ENCODE measurements around the gene CCDC144A.
"Not testable (repeated sequence)": the region's sequence is repeated elsewhere in the genome, so short reads cannot be mapped to it uniquely, and the experiment has no call there.

The CCDC144A gene

GRCh38 chr17:16751924-16752287 lies 61.9 kb downstream of the CCDC144A start:
- not testable (repeated sequence) for H3K4me1 ChIP-seq (ENCODE audit: control insufficient read depth in 5 of 5, insufficient read depth in 5 of 5, low read length in 5 of 5); H3K9ac ChIP-seq (ENCODE audit: low read length in 5 of 5); H3K9me3 ChIP-seq (ENCODE audit: control insufficient read depth in 5 of 5, low read length in 5 of 5); H3K36me3 ChIP-seq (ENCODE audit: control insufficient read depth in 5 of 5, insufficient read depth in 5 of 5, low read length in 5 of 5); H3K27ac ChIP-seq (ENCODE audit: low read depth, low read length); H3K27me3 ChIP-seq (ENCODE audit: control insufficient read depth in 5 of 5, insufficient read depth in 4 of 5, low read length in 5 of 5); H3K4me3 ChIP-seq (ENCODE audit: low read depth in 1 of 5, low read length in 5 of 5)

- not testable (repeated sequence) for H3K4me1 ChIP-seq (ENCODE audit: control insufficient read depth in 5 of 5, insufficient read depth in 5 of 5, low read length in 5 of 5); H3K9me3 ChIP-seq (ENCODE audit: control insufficient read depth in 5 of 5, low read length in 5 of 5); H3K4me3 ChIP-seq (ENCODE audit: low read depth in 1 of 5, low read length in 5 of 5); H3K36me3 ChIP-seq (ENCODE audit: control insufficient read depth in 5 of 5, insufficient read depth in 5 of 5, low read length in 5 of 5); H3K9ac ChIP-seq (ENCODE audit: low read length in 5 of 5); H3K27ac ChIP-seq (ENCODE audit: low read depth, low read length); H3K27me3 ChIP-seq (ENCODE audit: control insufficient read depth in 5 of 5, insufficient read depth in 4 of 5, low read length in 5 of 5)
These were observed 67.5 kb downstream of the CCDC144A start for GRCh38 chr17:16757520-16757919.

- not testable (repeated sequence) for H3K36me3 ChIP-seq (ENCODE audit: control insufficient read depth in 5 of 5, insufficient read depth in 5 of 5, low read length in 5 of 5); H3K27ac ChIP-seq (ENCODE audit: low read depth, low read length); H3K27me3 ChIP-seq (ENCODE audit: control insufficient read depth in 5 of 5, insufficient read depth in 4 of 5, low read length in 5 of 5); H3K9me3 ChIP-seq (ENCODE audit: control insufficient read depth in 5 of 5, low read length in 5 of 5); H3K4me3 ChIP-seq (ENCODE audit: low read depth in 1 of 5, low read length in 5 of 5); H3K4me1 ChIP-seq (ENCODE audit: control insufficient read depth in 5 of 5, insufficient read depth in 5 of 5, low read length in 5 of 5); H3K9ac ChIP-seq (ENCODE audit: low read length in 5 of 5)
These were observed 68.1 kb downstream of the CCDC144A start for GRCh38 chr17:16758177-16758576.

GRCh38 chr17:16768290-16769175 lies 78.5 kb downstream of the CCDC144A start:
- not testable (repeated sequence) for H3K27me3 ChIP-seq (ENCODE audit: control insufficient read depth in 5 of 5, insufficient read depth in 4 of 5, low read length in 5 of 5)

DNA sequence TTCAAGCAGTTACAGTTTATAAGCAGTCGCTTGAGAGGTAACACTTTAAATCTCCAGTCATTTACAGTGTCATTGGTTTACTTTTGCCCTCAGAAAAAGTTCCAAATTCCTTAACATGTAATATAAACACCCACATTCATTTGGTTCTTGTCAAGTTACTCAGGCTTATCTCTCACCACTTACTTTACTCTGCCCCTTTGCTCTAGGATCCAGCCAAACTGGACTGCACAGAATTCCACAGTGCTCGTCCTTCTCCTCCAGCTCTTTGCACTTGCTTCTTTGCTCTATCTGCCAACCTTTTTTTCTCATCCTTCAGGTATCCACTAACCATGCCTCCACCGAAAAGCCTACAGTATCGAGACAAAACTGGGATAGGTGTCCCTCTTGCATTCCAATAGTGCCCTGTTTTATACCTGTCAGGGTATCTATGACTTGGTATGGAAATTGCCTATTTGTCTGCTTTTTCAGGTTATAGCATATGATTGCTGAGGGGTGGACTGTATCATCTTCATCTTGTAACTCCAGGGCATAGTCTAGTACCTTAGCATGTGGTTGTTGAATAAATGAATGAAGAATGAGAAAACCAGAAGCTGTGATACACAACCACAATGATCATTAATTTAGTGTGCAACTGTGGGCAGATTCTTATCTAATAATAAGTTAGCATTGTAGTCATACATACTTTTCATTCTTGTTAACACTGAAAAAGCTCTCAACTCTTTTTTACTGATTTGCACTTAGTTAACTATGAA lies 82.5 kb downstream of the CCDC144A start:
- not testable (repeated sequence) for H3K9me3 ChIP-seq (ENCODE audit: control insufficient read depth in 5 of 5, low read length in 5 of 5); H3K36me3 ChIP-seq (ENCODE audit: control insufficient read depth in 5 of 5, insufficient read depth in 5 of 5, low read length in 5 of 5); H3K9ac ChIP-seq (ENCODE audit: low read length in 5 of 5); H3K4me3 ChIP-seq (ENCODE audit: low read depth in 1 of 5, low read length in 5 of 5); H3K27me3 ChIP-seq (ENCODE audit: control insufficient read depth in 5 of 5, insufficient read depth in 4 of 5, low read length in 5 of 5); H3K27ac ChIP-seq (ENCODE audit: low read depth, low read length); H3K4me1 ChIP-seq (ENCODE audit: control insufficient read depth in 5 of 5, insufficient read depth in 5 of 5, low read length in 5 of 5)

More at GRCh38 chr17:16768290-16769175, 78.5 kb downstream of the CCDC144A start:
- not testable (repeated sequence) for H3K4me3 ChIP-seq (ENCODE audit: low read depth in 1 of 5, low read length in 5 of 5); H3K27ac ChIP-seq (ENCODE audit: low read depth, low read length); H3K36me3 ChIP-seq (ENCODE audit: control insufficient read depth in 5 of 5, insufficient read depth in 5 of 5, low read length in 5 of 5); H3K9ac ChIP-seq (ENCODE audit: low read length in 5 of 5); H3K4me1 ChIP-seq (ENCODE audit: control insufficient read depth in 5 of 5, insufficient read depth in 5 of 5, low read length in 5 of 5); H3K9me3 ChIP-seq (ENCODE audit: control insufficient read depth in 5 of 5, low read length in 5 of 5)

DNA sequence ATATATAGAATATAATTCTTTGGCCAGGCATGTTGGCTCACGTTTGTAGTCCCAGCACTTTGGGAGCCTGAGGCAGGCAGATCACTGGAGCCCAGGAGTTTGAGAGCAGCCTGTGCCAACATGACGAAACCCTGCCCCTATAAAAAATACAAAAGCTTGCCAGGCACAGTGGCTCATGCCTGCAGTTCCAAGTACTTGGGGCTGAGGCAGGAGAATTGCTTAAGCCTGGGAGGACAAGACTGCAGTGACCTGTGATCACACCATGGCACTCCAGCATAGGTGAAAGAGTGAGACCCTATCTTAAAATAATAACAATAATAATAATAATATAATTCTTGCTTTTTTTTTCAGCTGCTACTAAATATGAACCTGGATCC lies 83.1 kb downstream of the CCDC144A start:
- H3K9ac ChIP-seq (ENCODE audit: low read length in 5 of 5); H3K4me3 ChIP-seq (ENCODE audit: low read depth in 1 of 5, low read length in 5 of 5); H3K27me3 ChIP-seq (ENCODE audit: control insufficient read depth in 5 of 5, insufficient read depth in 4 of 5, low read length in 5 of 5); H3K27ac ChIP-seq (ENCODE audit: low read depth, low read length); H3K4me1 ChIP-seq (ENCODE audit: control insufficient read depth in 5 of 5, insufficient read depth in 5 of 5, low read length in 5 of 5); H3K36me3 ChIP-seq (ENCODE audit: control insufficient read depth in 5 of 5, insufficient read depth in 5 of 5, low read length in 5 of 5); H3K9me3 ChIP-seq (ENCODE audit: control insufficient read depth in 5 of 5, low read length in 5 of 5): not testable (repeated sequence)

- not testable (repeated sequence) for H3K4me1 ChIP-seq (ENCODE audit: control insufficient read depth in 5 of 5, insufficient read depth in 5 of 5, low read length in 5 of 5); H3K36me3 ChIP-seq (ENCODE audit: control insufficient read depth in 5 of 5, insufficient read depth in 5 of 5, low read length in 5 of 5); H3K4me3 ChIP-seq (ENCODE audit: low read depth in 1 of 5, low read length in 5 of 5); H3K9ac ChIP-seq (ENCODE audit: low read length in 5 of 5); H3K27me3 ChIP-seq (ENCODE audit: control insufficient read depth in 5 of 5, insufficient read depth in 4 of 5, low read length in 5 of 5); H3K9me3 ChIP-seq (ENCODE audit: control insufficient read depth in 5 of 5, low read length in 5 of 5); H3K27ac ChIP-seq (ENCODE audit: low read depth, low read length)
These were observed 97.8 kb downstream of the CCDC144A start for GRCh38 chr17:16787851-16788250.

GRCh38 chr17:16788889-16789536 lies 99.0 kb downstream of the CCDC144A start:
- not testable (repeated sequence) for H3K9me3 ChIP-seq (ENCODE audit: control insufficient read depth in 5 of 5, low read length in 5 of 5); H3K27ac ChIP-seq (ENCODE audit: low read depth, low read length)

DNA sequence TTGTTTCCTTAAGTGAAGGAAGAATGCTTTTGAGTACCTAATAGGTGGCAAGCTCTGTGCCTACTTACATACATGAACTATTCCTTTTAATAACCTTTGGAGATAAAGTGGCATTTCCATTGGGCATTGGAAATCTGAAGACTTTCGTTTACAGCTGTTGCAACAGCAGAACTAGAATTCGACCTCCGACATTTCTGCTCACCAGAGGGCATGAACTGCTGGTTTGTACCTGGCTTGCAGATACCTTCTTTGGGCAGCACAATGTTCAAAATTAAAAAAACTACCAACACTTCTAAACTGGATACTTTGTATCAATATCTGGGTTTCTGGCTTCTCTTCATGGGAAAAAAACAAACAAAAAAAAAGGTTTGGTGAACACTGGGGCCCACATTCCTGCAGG lies 99.6 kb downstream of the CCDC144A start:
- not testable (repeated sequence) for H3K27me3 ChIP-seq (ENCODE audit: control insufficient read depth in 5 of 5, insufficient read depth in 4 of 5, low read length in 5 of 5); H3K4me3 ChIP-seq (ENCODE audit: low read depth in 1 of 5, low read length in 5 of 5); H3K4me1 ChIP-seq (ENCODE audit: control insufficient read depth in 5 of 5, insufficient read depth in 5 of 5, low read length in 5 of 5); H3K36me3 ChIP-seq (ENCODE audit: control insufficient read depth in 5 of 5, insufficient read depth in 5 of 5, low read length in 5 of 5); H3K9ac ChIP-seq (ENCODE audit: low read length in 5 of 5); H3K9me3 ChIP-seq (ENCODE audit: control insufficient read depth in 5 of 5, low read length in 5 of 5); H3K27ac ChIP-seq (ENCODE audit: low read depth, low read length)

More at GRCh38 chr17:16788889-16789536, 99.0 kb downstream of the CCDC144A start:
- H3K36me3 ChIP-seq (ENCODE audit: control insufficient read depth in 5 of 5, insufficient read depth in 5 of 5, low read length in 5 of 5); H3K4me3 ChIP-seq (ENCODE audit: low read depth in 1 of 5, low read length in 5 of 5); H3K9ac ChIP-seq (ENCODE audit: low read length in 5 of 5); H3K4me1 ChIP-seq (ENCODE audit: control insufficient read depth in 5 of 5, insufficient read depth in 5 of 5, low read length in 5 of 5); H3K27me3 ChIP-seq (ENCODE audit: control insufficient read depth in 5 of 5, insufficient read depth in 4 of 5, low read length in 5 of 5): not testable (repeated sequence)

DNA sequence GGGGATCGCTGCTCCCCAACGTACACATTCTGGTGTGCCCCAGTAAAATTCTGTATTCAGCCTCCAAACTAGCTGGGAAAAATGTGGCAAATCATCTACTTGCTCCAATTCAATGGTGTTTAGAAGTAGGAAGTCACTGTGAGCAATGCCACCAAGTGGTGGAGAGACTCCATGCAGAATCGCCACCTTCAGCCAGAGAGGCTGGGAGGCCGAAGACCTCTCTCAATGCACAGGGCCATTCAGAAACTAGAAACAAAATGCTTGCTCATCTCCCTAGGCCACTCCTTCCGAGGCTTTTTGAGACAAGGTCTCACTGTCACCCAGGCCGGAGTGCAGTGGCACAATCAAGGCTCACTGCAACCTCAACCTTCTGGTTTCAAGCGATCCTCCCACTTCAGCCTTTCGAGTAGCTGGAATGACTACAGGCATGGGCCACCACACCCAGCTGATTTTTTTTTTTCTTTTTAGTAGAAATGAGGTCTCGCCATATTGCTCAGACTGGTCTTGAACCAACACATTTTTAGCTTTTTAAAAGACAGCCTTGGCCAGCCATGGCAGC lies 100.4 kb downstream of the CCDC144A start:
- H3K9ac ChIP-seq (ENCODE audit: low read length in 5 of 5); H3K27ac ChIP-seq (ENCODE audit: low read depth, low read length); H3K9me3 ChIP-seq (ENCODE audit: control insufficient read depth in 5 of 5, low read length in 5 of 5); H3K4me1 ChIP-seq (ENCODE audit: control insufficient read depth in 5 of 5, insufficient read depth in 5 of 5, low read length in 5 of 5); H3K27me3 ChIP-seq (ENCODE audit: control insufficient read depth in 5 of 5, insufficient read depth in 4 of 5, low read length in 5 of 5); H3K4me3 ChIP-seq (ENCODE audit: low read depth in 1 of 5, low read length in 5 of 5); H3K36me3 ChIP-seq (ENCODE audit: control insufficient read depth in 5 of 5, insufficient read depth in 5 of 5, low read length in 5 of 5): not testable (repeated sequence)
